GM19043 (cell line): ENCODE data around the gene B4GAT1.
"Not testable (repeated sequence)": the region's sequence is repeated elsewhere in the genome, so short reads cannot be mapped to it uniquely, and the experiment has no call there.

ENCODE experiments used
- ATAC-seq: cut with Tn5 transposase; IDR thresholded peaks from one replicate; pipeline ENCODE4 v1.9.1; 2021; ENCODE audit warnings: low read depth; ENCODE audit not compliant: unreplicated experiment

B4GAT1 gene

GRCh38 chr11:66347425-66348276, at the start of gene B4GAT1:
Gene B4GAT1, minus strand, starts transcription at chr11:66347629. Its CDS starts 84 bp downstream, at chr11:66347545.
- ATAC-seq: no peak

GRCh38 chr11:66393954-66394353, 46.5 kb upstream of the B4GAT1 start:
- no peak for ATAC-seq

GRCh38 chr11:66391322-66391721, 43.9 kb upstream of the B4GAT1 start:
- ATAC-seq: no peak

DNA sequence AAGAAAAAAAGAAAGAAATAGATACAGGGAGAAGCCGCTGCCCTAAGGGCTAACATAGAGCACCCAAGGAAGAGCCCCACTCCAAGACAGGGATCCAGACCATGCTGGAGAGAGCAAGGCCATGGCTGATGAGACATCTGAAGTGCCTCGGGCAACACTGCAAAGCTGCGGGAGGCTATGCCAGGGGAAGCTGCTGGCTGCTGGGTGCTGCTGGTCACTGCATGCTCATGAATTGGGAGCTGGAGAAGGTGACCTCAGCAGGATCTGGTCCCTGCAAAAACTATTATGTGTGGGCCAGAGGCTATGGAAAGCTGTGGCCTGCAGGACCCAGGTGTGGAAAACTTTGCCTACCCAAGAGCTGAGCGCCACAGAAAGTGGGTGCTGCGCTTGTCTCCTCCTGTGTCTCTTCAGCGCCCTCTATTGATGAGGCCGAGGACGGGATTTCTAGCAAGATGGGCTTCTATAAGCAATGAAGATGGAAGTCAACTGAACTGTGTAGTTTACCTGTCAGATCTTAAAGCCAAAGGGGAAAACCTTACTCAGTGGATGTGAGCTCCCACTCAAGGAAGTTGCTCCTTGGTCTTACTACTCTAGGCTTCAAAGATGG, 41.5 kb upstream of the B4GAT1 start:
- ATAC-seq: no peak

- ATAC-seq: no peak
Measured at GRCh38 chr11:66386171-66387069, 39.0 kb upstream of the B4GAT1 start.

DNA sequence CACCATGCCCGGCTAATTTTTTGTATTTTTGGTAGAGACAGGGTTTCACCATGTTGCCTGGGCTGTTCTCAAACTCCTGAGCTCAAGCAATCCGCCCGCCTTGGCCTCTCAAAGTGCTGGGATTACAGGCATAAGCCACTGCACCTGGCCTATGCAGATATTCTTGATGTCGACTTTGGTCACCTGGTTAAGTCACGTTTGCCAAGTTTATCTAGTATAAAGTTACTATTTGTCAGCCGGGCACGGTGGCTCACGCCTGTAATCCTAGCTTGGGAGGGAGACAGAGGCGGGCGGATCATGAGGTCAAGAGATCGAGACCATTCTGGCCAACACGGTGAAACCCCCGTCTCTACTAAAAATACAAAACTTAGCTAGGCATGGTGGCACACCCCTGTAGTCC, 36.9 kb upstream of the B4GAT1 start:
- not testable (repeated sequence) for ATAC-seq

GRCh38 chr11:66380264-66380663, 32.8 kb upstream of the B4GAT1 start:
- ATAC-seq: not testable (repeated sequence)

DNA sequence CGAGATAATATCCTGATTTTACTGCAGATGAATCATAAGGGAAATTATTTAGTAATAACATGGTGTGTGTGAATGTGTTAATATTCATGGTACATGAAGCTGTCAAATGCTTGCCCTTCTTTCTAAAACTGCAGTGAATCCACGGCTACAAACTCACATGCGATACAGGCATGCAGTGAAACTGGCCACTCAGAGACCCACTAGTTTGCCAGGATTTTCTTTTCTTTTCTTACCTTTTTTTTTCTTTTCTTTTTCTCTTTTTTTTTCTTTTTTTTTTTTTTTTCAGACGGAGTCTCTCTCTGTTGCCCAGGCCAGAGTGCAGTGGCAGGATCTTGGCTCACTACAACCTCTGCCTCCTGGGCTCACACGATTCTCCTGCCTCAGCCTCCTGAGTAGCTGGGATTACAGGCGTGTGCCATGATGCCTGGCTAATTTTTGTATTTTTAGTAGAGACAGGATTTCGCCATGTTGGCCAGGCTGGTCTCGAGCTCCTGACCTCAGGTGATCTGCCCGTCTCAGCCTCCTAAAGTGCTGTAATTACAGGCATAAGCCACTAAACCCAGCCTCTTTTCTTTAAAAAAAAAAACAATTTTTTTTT, 26.4 kb upstream of the B4GAT1 start:
- ATAC-seq: not testable (repeated sequence)

- no peak for ATAC-seq
Measured at GRCh38 chr11:66373265-66373664, 25.8 kb upstream of the B4GAT1 start.

DNA sequence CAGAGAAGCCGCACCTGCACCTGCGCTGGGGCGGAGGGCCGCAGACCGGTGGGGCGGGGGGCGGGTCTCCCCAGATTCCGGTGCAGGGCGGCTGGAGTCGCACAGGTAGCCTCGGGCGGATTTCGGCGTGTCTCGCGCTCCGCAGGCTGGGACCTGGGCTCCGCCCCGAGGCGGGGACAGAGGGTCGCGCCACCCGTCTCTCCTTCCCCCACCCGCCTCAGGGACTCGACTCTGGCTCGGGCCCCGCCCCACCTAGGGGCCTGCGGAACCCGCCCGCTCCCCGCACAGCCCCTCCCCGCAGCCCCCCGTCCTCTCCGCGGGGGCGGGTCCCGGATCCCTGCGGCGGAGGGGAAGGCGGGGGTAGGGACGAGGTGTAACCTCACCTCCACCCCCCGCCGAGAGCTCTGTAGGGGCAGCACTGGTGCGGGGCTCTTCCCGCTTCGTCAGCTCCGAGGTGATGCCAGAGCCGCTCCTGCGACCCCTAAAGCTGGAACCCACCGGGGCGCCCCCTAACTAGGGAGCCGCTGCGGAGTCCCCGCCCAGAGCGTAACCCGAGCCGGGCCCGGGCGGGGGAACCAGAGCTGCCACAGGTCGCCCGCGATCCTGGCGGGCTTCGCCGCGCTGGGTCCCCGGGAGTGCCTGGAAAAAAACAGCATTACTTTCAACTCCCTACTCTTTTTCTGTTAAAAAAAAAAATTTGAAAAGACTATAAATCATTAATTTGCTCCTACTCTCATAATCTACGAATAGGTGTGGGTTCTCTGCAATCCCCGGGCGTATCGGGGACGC, 24.4 kb upstream of the B4GAT1 start, which contains the start of gene SLC29A2:
Gene SLC29A2, minus strand, starts transcription at position 134 of the 789 bp plus-strand sequence. CDS start 169 bp downstream, outside the sequence.
- ATAC-seq: peak; percentile 75

GRCh38 chr11:66369073-66369894, 21.9 kb upstream of the B4GAT1 start:
- ATAC-seq: no peak

- ATAC-seq: no peak
Measured at GRCh38 chr11:66368484-66368883, 21.1 kb upstream of the B4GAT1 start.

- ATAC-seq: no peak
Measured at GRCh38 chr11:66367561-66368312, 20.3 kb upstream of the B4GAT1 start.

GRCh38 chr11:66366844-66367477, 19.5 kb upstream of the B4GAT1 start:
- no peak for ATAC-seq

DNA sequence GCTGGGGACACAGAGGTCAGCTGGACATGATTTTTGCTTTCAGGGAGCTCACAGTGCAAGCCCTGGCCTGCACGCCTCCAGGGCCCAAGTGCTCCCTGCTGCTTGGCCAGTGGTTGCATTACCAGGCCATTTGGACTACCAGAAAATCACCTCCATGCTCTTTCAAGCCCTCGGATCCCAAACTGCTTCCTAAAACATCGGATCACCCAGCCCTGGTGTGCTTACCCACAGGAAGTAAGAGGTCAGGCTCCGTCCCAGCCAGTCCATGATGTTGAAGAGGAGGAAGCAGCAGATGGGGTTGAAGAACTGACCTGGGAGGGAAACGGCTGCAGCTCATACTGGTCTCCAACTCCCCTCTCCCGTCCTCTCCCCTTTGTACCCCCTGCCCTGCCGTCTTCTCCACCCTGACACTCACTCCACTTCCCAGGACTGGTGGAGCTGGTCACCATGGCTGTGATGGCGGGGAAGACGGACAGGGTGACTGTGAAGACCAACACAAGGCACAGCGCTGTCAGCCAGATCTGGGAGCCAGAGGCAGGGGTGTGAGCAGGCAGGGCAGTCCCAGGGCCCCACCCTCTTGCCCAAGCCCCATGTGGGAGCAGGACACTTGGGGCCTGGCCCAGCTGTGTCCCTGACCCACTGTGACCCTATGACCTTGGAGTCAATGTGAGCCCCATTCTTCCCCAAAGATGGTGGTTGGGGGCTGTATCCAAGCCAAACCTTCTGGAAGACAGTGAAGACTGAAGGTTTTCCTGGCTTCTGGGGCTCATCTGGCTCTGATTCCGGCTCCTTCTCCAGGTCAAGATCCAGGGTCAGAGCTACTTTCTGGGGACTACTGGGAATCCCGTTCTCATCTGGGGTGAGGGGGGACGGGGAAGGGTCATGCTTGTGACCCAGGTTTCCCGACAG, 18.5 kb upstream of the B4GAT1 start:
- ATAC-seq: no peak

GRCh38 chr11:66365166-66365565, 17.7 kb upstream of the B4GAT1 start:
- no peak for ATAC-seq
